ENCODE data around the gene SUSD1. TPM values are rescaled to one million over a fixed set of nuclear protein-coding genes. Genes with fewer than 3 reads are reported as not detected.
A peak's percentile ranks its signal among the peaks of the same experiment; 100 is the strongest.

Gene SUSD1
- total and polyA plus RNA-seq, 2 experiments from 2014 or later, result 18.5 to 30.5 TPM

DNA sequence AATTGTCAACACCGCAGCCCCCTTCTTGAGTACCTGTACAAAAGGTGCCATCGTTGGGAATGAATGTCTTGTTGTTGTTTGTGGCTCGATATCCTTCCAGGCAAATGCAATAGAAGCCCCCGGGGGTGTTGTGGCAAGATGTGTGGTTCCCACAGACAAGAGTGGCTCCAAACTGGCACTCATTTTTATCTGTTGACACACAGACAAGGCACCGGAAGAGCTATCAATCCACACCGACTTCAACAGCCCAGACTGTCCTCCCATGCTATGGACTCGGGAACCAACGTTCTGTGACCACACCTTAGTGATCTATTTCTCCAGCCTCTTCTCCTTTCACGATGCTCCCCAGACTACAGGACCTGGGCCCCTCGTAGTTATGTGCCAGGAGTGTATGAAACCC lies 25.9 kb downstream of the SUSD1 start:
- no peak overlapping the region for H3K4me2 ChIP-seq
- H2AFZ ChIP-seq, result no peak overlapping the region
- 97% methylated on average over 10 of the region's 10 CpGs for WGBS (ENCODE audit: low lambda C conversion rate, missing lambda C conversion rate)
- H3K9me2 ChIP-seq (replicated peaks; ENCODE audit: insufficient read depth), result no peaks in the 10 kb centered on the region
- peaks cover 8% of the 10 kb centered on the region for H3K4me1 ChIP-seq (ENCODE audit: insufficient read depth)
- H4K20me1 ChIP-seq (ENCODE audit: insufficient read depth, poor library complexity, severe bottlenecking), result no peaks in the 10 kb centered on the region
- TF ChIP-seq EZH2phosphoT487 (IDR thresholded peaks at IDR 0.05; ENCODE audit: low read depth, severe bottlenecking, unreplicated experiment) (no peak), EZH2 (IDR thresholded peaks at IDR 0.05; ENCODE audit: borderline replicate concordance) (no peak)
- no peaks in the 10 kb centered on the region for H3K36me3 ChIP-seq (replicated peaks; ENCODE audit: insufficient read depth, low read depth)
- no peaks in the 10 kb centered on the region for H3K27me3 ChIP-seq
- DNase-seq (ENCODE audit: low spot score), result no peak
- H3K4me3 ChIP-seq, result no peak overlapping the region
- no peaks in the 10 kb centered on the region for H3K79me2 ChIP-seq
- no peak overlapping the region for H3K27ac ChIP-seq
- no peaks in the 10 kb centered on the region for H3K9me3 ChIP-seq (ENCODE audit: low read depth)

DNA sequence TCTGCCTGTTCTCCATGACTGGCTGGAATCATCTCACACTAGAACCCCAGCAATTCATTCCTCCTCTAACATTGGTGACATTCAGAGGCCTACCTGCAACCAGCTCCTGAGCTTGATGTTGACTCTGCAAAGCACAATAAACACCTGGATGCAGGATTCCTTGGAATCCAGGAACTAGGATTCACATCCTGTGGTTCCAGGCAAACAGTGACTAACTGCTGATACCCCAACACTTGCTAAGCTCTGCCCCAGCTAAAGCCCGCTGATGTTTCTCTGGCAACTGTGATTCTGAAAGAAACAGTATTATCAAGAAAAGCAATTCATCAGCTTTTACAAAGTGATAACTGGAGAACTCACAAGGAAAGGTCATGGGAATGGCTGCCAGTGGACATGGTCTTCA lies 29.2 kb downstream of the SUSD1 start:
- WGBS (ENCODE audit: low lambda C conversion rate, missing lambda C conversion rate), result 74% methylated on average over 1 of the region's 1 CpG

DNA sequence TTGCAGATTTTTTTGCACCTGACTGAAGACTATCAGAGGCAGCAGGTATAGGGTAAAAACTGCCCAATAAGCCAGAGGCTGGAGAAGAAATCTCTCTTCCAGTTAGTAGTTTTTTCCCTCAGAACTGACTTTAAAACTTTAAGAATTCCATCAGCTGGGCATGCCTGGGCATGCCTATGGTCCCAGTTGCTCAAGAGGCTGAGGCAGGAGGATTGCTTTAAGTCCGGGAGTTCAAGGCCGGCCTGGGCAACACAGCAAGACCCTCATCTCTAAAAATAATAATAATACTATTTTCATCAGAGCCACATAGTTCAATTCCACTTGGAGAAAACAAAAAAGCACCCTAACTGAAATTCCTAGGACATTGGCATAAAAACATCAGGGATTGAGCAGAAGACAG lies 30.3 kb downstream of the SUSD1 start:
- peaks cover 8% of the 10 kb centered on the region for H3K4me1 ChIP-seq (ENCODE audit: insufficient read depth)
- H3K9me2 ChIP-seq (replicated peaks; ENCODE audit: insufficient read depth), result no peaks in the 10 kb centered on the region
- no peaks in the 10 kb centered on the region for H3K27me3 ChIP-seq
- H3K4me3 ChIP-seq, result no peak overlapping the region
- no peaks in the 10 kb centered on the region for H3K36me3 ChIP-seq (replicated peaks; ENCODE audit: insufficient read depth, low read depth)
- no peaks in the 10 kb centered on the region for H3K79me2 ChIP-seq
- no peak overlapping the region for H3K4me2 ChIP-seq
- TF ChIP-seq CTCF (IDR thresholded peaks at IDR 0.05; ENCODE audit: poor library complexity) (no peak), EZH2phosphoT487 (IDR thresholded peaks at IDR 0.05; ENCODE audit: low read depth, severe bottlenecking, unreplicated experiment) (no peak), EZH2 (IDR thresholded peaks at IDR 0.05; ENCODE audit: borderline replicate concordance) (no peak)
- DNase-seq (ENCODE audit: low spot score), result no peak
- H3K27ac ChIP-seq, result peak overlapping the region; percentile 82
- H2AFZ ChIP-seq, result no peak overlapping the region
- 100% methylated on average over 2 of the region's 2 CpGs for WGBS (ENCODE audit: low lambda C conversion rate, missing lambda C conversion rate)
- no peaks in the 10 kb centered on the region for H4K20me1 ChIP-seq (ENCODE audit: insufficient read depth, poor library complexity, severe bottlenecking)
- no peaks in the 10 kb centered on the region for H3K9me3 ChIP-seq (ENCODE audit: low read depth)

More for the DNA sequence above, 29.2 kb downstream of the SUSD1 start:
- no peaks in the 10 kb centered on the region for H4K20me1 ChIP-seq (ENCODE audit: insufficient read depth, poor library complexity, severe bottlenecking)
- peak overlapping the region; percentile 82 for H3K27ac ChIP-seq
- no peak for TF ChIP-seq EZH2phosphoT487 (IDR thresholded peaks at IDR 0.05; ENCODE audit: low read depth, severe bottlenecking, unreplicated experiment)
- no peak for TF ChIP-seq EZH2 (IDR thresholded peaks at IDR 0.05; ENCODE audit: borderline replicate concordance)
- TF ChIP-seq CTCF (IDR thresholded peaks at IDR 0.05; ENCODE audit: poor library complexity), result no peak
- H3K9me3 ChIP-seq (ENCODE audit: low read depth), result no peaks in the 10 kb centered on the region
- peaks cover 8% of the 10 kb centered on the region for H3K4me1 ChIP-seq (ENCODE audit: insufficient read depth)
- no peaks in the 10 kb centered on the region for H3K36me3 ChIP-seq (replicated peaks; ENCODE audit: insufficient read depth, low read depth)
- H3K27me3 ChIP-seq, result no peaks in the 10 kb centered on the region
- no peak overlapping the region for H2AFZ ChIP-seq
- no peaks in the 10 kb centered on the region for H3K79me2 ChIP-seq
- H3K4me2 ChIP-seq, result no peak overlapping the region
- no peaks in the 10 kb centered on the region for H3K9me2 ChIP-seq (replicated peaks; ENCODE audit: insufficient read depth)
- no peak overlapping the region for H3K4me3 ChIP-seq
- DNase-seq (ENCODE audit: low spot score), result peak; percentile 46

DNA sequence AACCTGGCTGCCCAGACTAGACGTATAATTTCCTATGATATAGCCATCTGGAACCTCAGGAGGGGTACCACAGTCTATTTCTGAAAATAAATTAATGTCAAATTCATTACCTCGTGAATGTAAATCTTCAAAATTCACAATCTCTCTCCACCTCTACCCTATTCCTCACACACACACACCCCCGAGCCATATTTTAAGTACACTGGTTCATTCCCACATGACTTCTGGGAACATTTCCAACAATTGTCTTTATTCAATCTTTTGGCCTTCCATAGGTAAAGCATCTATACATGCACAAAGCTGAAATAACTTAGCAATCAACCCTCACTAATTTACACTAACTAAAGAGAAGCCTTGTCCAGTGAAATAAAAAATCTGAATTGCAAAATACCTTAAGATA lies 32.7 kb downstream of the SUSD1 start:
- Histone ChIP-seq H3K4me2 (no peak overlapping the region), H3K27ac (no peak overlapping the region), H3K79me2 (no peaks in the 10 kb centered on the region), H3K36me3 (replicated peaks; ENCODE audit: insufficient read depth, low read depth) (no peaks in the 10 kb centered on the region), H4K20me1 (ENCODE audit: insufficient read depth, poor library complexity, severe bottlenecking) (no peaks in the 10 kb centered on the region), H3K27me3 (no peaks in the 10 kb centered on the region), H2AFZ (no peak overlapping the region), H3K9me2 (replicated peaks; ENCODE audit: insufficient read depth) (no peaks in the 10 kb centered on the region), H3K4me1 (ENCODE audit: insufficient read depth) (peaks cover 7% of the 10 kb centered on the region), H3K9me3 (ENCODE audit: low read depth) (no peaks in the 10 kb centered on the region), H3K4me3 (no peak overlapping the region)
- WGBS (ENCODE audit: low lambda C conversion rate, missing lambda C conversion rate), result 95% methylated on average over 3 of the region's 3 CpGs
- no peak for TF ChIP-seq EZH2 (IDR thresholded peaks at IDR 0.05; ENCODE audit: borderline replicate concordance)
- TF ChIP-seq EZH2phosphoT487 (IDR thresholded peaks at IDR 0.05; ENCODE audit: low read depth, severe bottlenecking, unreplicated experiment), result no peak
- TF ChIP-seq CTCF (IDR thresholded peaks at IDR 0.05; ENCODE audit: poor library complexity), result no peak
- no peak for DNase-seq (ENCODE audit: low spot score)
